ENCODE measurements around the gene SPATA16. TPM values are rescaled to one million over a fixed set of nuclear protein-coding genes. Genes with fewer than 3 reads are reported as not detected.

SPATA16 gene
- total RNA-seq, 2 donors from 2014 or later, result not detected

DNA sequence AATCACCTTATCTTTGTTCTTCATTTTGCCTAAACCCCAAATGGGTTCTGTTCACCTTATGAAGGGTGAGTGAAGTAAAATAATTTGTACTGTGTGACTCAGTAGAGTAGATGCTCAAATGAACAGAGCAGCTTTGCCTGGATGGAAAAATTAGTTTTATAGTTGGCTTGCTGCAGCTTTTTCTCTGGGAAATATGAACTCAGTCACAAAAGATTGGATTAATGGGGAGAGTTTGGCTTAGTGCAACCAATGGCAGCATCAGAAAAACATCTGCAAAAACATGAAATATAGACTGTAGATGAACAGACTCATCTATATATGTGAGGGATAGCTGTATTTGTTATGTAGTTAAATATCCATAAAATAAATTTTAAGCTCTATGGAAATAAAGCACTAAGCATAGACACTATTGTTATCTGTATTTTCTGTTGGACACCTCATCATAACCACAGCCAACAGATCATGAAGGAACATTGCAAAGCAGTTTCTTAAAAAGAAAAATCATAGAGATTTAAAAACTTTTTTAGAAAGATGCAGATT, 209.2 kb downstream of the SPATA16 start:
- DNase-seq (ENCODE audit: low spot score), result no peak
- no peak overlapping the region for H3K4me3 ChIP-seq
- no peaks in the 10 kb centered on the region for H3K27me3 ChIP-seq
- no peaks in the 10 kb centered on the region for H3K9me3 ChIP-seq
- TF ChIP-seq, protein P1, sequence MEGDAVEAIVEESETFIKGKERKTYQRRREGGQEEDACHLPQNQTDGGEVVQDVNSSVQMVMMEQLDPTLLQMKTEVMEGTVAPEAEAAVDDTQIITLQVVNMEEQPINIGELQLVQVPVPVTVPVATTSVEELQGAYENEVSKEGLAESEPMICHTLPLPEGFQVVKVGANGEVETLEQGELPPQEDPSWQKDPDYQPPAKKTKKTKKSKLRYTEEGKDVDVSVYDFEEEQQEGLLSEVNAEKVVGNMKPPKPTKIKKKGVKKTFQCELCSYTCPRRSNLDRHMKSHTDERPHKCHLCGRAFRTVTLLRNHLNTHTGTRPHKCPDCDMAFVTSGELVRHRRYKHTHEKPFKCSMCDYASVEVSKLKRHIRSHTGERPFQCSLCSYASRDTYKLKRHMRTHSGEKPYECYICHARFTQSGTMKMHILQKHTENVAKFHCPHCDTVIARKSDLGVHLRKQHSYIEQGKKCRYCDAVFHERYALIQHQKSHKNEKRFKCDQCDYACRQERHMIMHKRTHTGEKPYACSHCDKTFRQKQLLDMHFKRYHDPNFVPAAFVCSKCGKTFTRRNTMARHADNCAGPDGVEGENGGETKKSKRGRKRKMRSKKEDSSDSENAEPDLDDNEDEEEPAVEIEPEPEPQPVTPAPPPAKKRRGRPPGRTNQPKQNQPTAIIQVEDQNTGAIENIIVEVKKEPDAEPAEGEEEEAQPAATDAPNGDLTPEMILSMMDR (IDR thresholded peaks at IDR 0.05), result no peak
- H3K27ac ChIP-seq, result no peak overlapping the region
- no peaks in the 10 kb centered on the region for H3K36me3 ChIP-seq
- no peaks in the 10 kb centered on the region for H3K4me1 ChIP-seq

DNA sequence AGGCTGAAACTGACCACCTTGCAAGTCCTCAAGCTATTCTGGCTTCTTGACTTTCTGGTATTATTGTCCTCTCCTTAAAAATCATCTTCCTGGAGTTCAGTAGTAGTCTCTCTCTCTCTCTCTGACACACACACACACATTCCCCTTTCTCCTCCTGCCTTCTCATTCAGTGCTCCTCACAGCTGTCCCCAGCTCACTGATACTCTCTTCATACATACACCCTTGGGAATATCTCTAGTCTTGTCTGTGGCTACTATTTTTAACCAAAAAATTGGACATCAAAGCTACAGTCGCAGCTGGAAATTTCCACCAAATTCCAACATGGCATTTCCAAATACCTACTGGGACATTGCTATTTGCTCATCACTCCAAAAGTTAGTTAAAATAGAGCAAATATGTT, 211.6 kb downstream of the SPATA16 start:
- Histone ChIP-seq H3K9me3 (no peaks in the 10 kb centered on the region), H3K27ac (no peak overlapping the region), H3K36me3 (no peaks in the 10 kb centered on the region), H3K27me3 (no peaks in the 10 kb centered on the region), H3K4me3 (no peak overlapping the region), H3K4me1 (no peaks in the 10 kb centered on the region)
- no peak for DNase-seq (ENCODE audit: low spot score)
- TF ChIP-seq, protein P1 (IDR thresholded peaks at IDR 0.05), result no peak

DNA sequence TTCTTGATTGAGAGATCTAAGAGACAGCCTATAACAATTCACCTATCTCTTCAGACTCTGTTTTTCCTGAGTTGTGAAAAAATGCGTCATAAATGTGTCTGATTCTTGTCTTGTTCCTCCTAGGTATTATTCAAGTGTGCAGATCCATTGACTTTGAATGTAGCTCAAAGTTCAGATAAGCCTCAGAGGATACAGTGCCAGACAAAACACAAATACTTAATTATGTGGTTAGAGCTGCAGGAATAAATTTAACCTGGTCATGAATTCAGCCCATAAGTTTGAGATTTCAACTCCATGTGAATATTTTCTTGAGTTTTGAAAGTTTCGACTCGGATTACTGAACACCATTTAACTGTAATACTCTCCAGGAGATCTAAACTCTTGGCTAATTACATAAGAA, 216.5 kb downstream of the SPATA16 start:
- no peaks in the 10 kb centered on the region for H3K9me3 ChIP-seq
- H3K36me3 ChIP-seq, result no peaks in the 10 kb centered on the region
- no peak overlapping the region for H3K27ac ChIP-seq
- no peaks in the 10 kb centered on the region for H3K4me1 ChIP-seq
- TF ChIP-seq, protein P1 (IDR thresholded peaks at IDR 0.05), result no peak
- H3K27me3 ChIP-seq, result no peaks in the 10 kb centered on the region
- no peak overlapping the region for H3K4me3 ChIP-seq
- no peak for DNase-seq (ENCODE audit: low spot score)

DNA sequence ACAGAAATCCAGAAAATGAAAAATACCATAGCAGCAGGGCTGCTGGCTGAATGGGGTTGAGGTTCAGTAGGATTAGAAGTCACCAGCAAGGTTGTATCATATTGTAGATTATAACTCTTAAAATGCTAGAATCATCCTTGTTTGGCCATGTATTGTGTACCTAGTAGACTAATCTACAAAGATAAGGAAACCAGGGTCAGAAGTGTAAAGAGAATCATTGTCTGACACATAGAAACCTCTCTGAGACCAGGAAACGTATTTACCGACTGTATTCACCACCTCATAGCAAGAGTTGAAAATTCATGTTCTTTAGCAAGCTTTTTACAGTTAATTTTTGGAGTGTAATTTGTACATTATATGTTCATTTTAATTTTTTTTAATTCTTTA, 221.7 kb downstream of the SPATA16 start:
- Histone ChIP-seq H3K9me3 (no peaks in the 10 kb centered on the region), H3K27ac (no peak overlapping the region), H3K4me1 (no peaks in the 10 kb centered on the region), H3K36me3 (no peaks in the 10 kb centered on the region), H3K4me3 (no peak overlapping the region), H3K27me3 (no peaks in the 10 kb centered on the region)
- TF ChIP-seq, protein P1 (IDR thresholded peaks at IDR 0.05), result no peak
- no peak for DNase-seq (ENCODE audit: low spot score)

DNA sequence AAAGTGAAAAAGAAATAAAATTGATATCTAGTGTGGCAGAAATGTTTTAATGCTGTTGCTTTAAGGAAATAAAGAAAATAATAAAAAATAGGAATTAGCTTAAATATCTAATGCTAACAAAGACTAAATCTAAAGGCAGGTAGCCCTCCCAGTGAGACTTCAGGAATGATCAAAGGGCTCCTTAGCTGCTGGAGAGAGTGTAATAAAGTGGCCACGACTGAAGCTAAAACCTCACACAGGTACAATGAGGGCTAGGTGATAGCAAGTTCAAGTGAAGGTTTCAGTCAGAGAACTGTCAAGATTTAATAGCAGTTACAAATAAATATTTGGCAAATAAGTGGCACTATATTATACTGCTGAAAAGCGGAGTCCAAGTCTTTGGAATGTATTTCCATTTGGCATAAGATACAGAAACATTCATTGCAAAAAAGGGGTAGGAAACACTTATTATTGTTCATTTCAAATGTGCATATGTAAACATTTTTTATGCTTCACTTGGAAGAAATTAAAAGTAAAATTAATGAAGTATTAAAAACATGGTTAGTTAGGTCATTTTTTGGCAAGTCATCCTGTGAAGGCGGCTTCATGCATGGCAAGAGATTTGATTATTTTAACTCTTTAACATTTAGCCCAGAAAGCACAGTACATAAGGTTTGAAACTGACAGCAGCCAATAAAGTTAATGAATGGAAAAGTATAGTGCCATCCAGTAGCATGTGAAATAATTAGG, 222.3 kb downstream of the SPATA16 start:
- no peak overlapping the region for H3K4me3 ChIP-seq
- no peak overlapping the region for H3K27ac ChIP-seq
- DNase-seq (ENCODE audit: low spot score), result no peak
- TF ChIP-seq, protein P1 (IDR thresholded peaks at IDR 0.05), result no peak
- H3K4me1 ChIP-seq, result no peaks in the 10 kb centered on the region
- no peaks in the 10 kb centered on the region for H3K9me3 ChIP-seq
- no peaks in the 10 kb centered on the region for H3K27me3 ChIP-seq
- no peaks in the 10 kb centered on the region for H3K36me3 ChIP-seq

DNA sequence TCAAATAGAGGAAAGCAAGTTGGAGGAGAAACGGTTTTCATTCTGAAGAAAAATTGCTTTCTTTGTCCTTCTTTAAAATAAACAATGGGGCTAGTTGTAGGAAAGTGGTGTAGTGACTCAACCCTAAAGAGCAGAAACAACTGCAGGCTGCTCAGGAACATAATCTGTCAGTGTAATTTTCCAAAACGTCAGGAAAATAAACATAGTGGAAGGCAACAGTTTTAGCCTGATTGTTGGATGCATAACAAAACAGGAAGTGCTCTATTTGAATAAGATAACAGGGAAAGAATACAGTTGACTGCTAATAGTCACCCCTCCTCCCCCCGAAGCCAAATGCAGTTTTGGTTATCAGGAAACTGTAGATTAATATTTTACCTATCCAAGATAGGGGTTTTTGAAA, 222.9 kb downstream of the SPATA16 start:
- TF ChIP-seq, protein P1 (IDR thresholded peaks at IDR 0.05), result no peak
- H3K4me3 ChIP-seq, result no peak overlapping the region
- H3K27me3 ChIP-seq, result no peaks in the 10 kb centered on the region
- DNase-seq (ENCODE audit: low spot score), result no peak
- no peaks in the 10 kb centered on the region for H3K36me3 ChIP-seq
- H3K9me3 ChIP-seq, result no peaks in the 10 kb centered on the region
- no peaks in the 10 kb centered on the region for H3K4me1 ChIP-seq
- H3K27ac ChIP-seq, result no peak overlapping the region

Measured in right atrium auricular region (tissue), 2 donors.